ENCODE measurements around the gene MRPS27.

MRPS27 gene

GRCh38 chr5:72284559-72285423 lies 35.2 kb downstream of the MRPS27 start:
- no peak for DNase-seq (ENCODE audit: low spot score)
- H3K4me3 ChIP-seq, result no peak overlapping the region
- peak overlapping the region in 1 of 2 donors; percentile 31 for H3K27ac ChIP-seq
- TF ChIP-seq, protein P1, sequence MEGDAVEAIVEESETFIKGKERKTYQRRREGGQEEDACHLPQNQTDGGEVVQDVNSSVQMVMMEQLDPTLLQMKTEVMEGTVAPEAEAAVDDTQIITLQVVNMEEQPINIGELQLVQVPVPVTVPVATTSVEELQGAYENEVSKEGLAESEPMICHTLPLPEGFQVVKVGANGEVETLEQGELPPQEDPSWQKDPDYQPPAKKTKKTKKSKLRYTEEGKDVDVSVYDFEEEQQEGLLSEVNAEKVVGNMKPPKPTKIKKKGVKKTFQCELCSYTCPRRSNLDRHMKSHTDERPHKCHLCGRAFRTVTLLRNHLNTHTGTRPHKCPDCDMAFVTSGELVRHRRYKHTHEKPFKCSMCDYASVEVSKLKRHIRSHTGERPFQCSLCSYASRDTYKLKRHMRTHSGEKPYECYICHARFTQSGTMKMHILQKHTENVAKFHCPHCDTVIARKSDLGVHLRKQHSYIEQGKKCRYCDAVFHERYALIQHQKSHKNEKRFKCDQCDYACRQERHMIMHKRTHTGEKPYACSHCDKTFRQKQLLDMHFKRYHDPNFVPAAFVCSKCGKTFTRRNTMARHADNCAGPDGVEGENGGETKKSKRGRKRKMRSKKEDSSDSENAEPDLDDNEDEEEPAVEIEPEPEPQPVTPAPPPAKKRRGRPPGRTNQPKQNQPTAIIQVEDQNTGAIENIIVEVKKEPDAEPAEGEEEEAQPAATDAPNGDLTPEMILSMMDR (IDR thresholded peaks at IDR 0.05), result no peak

GRCh38 chr5:72283358-72283757 lies 36.7 kb downstream of the MRPS27 start:
- DNase-seq (ENCODE audit: low spot score), result no peak
- H3K27ac ChIP-seq, result peak overlapping the region; percentile 10 to 67
- no peak overlapping the region for H3K4me3 ChIP-seq
- TF ChIP-seq, protein P1 (IDR thresholded peaks at IDR 0.05), result no peak

GRCh38 chr5:72282878-72283277 lies 37.2 kb downstream of the MRPS27 start:
- TF ChIP-seq, protein P1 (IDR thresholded peaks at IDR 0.05), result no peak
- Histone ChIP-seq H3K4me3 (no peak overlapping the region), H3K27ac (peak overlapping the region; percentile 29 to 67)
- DNase-seq (ENCODE audit: low spot score), result no peak

- H3K27ac ChIP-seq, result peak overlapping the region; percentile 67 to 85
Measured at GRCh38 chr5:72281764-72282499, 38.1 kb downstream of the MRPS27 start.

DNA sequence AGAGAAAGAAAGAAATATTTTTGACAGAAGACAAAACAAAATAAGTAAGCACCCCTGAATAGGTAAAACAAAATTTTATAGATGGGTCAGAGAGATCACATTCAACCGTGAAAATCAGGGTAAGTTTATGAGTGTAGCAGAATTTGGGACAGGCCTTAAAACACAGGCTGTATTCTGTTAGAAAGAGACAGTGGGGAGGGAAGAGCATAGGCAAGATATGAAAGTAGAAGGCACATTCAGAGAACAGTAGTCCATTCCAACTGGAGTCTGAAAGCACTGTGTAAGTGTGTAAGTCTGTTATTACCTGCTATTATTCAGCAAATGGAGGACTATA lies 38.6 kb downstream of the MRPS27 start:
- Histone ChIP-seq H3K27ac (peak overlapping the region; percentile 67 to 85), H3K4me3 (peak overlapping the region; percentile 29)
- TF ChIP-seq, protein P1 (IDR thresholded peaks at IDR 0.05), result no peak
- DNase-seq (ENCODE audit: low spot score), result no peak

More at GRCh38 chr5:72281764-72282499, 38.1 kb downstream of the MRPS27 start:
- DNase-seq (ENCODE audit: low spot score), result no peak
- TF ChIP-seq, protein P1 (IDR thresholded peaks at IDR 0.05), result no peak
- H3K4me3 ChIP-seq, result peak overlapping the region; percentile 29

GRCh38 chr5:72280581-72281069 lies 39.4 kb downstream of the MRPS27 start:
- Histone ChIP-seq H3K27ac (peak overlapping the region; percentile 67 to 85), H3K4me3 (no peak overlapping the region)
- DNase-seq (ENCODE audit: low spot score), result no peak
- TF ChIP-seq, protein P1 (IDR thresholded peaks at IDR 0.05), result no peak

Measured in coronary artery (tissue), 2 donors.